BE2C (cell line): ENCODE results near the gene CADM2. TPM values are rescaled to one million over a fixed set of nuclear protein-coding genes. Genes with fewer than 3 reads are reported as not detected.
A peak's percentile ranks its signal among the peaks of the same experiment; 100 is the strongest.
"Not testable (repeated sequence)": the region's sequence is repeated elsewhere in the genome, so short reads cannot be mapped to it uniquely, and the experiment has no call there.

Source experiments
- DNase-seq: peaks from one replicate; pipeline ENCODE4 v3.0.0-alpha.2; 2020
- H3K27me3 ChIP-seq: fragments of 250-450 bp; sonication (Bioruptor Pico); 2 replicates; pipeline ENCODE4 v1.5.1; 2020; ENCODE audit warnings: mild to moderate bottlenecking
- H3K36me3 ChIP-seq: fragments of 250-450 bp; sonication (Bioruptor Pico); 2 replicates; pipeline ENCODE4 v1.5.1; 2020; ENCODE audit warnings: mild to moderate bottlenecking
- H3K4me1 ChIP-seq: fragments of 250-450 bp; sonication (Bioruptor Pico); 2 replicates; pipeline ENCODE4 v1.5.1; 2020
- H3K4me3 ChIP-seq: 2 replicates; pipeline ENCODE4 v1.5.1; 2011; ENCODE audit warnings: low read depth, low read length
- H3K9me3 ChIP-seq: fragments of 250-450 bp; sonication (Bioruptor Pico); 2 replicates; pipeline ENCODE4 v1.5.1; 2020
- polyA plus RNA-seq: library from polyadenylated mRNA; unstranded; fragments of >200 nt; gene quantifications from one replicate; pipeline ENCODE4 v1.2.1, GENCODE V29; 2012; ENCODE audit warnings: low read depth, missing spikeins; ENCODE audit not compliant: insufficient read length, insufficient read depth
- TF ChIP-seq, protein P1 (sequence below): IDR thresholded peaks from 2 replicates; pipeline ENCODE4 v1.5.1; 2012; ENCODE audit warnings: mild to moderate bottlenecking, low read depth, low read length

The CADM2 gene
- 20.3 TPM for polyA plus RNA-seq

GRCh38 chr3:84958495-84959469 is at the start of gene CADM2:
Gene CADM2, plus strand, starts transcription at chr3:84958989.
- Histone ChIP-seq H3K9me3 (no peaks in the 10 kb centered on the region), H3K4me1 (no peaks in the 10 kb centered on the region; the same call in 1 of the 2 replicates), H3K27me3 (no peaks in the 10 kb centered on the region), H3K4me3 (peak within 1 kb of the TSS; percentile 88), H3K36me3 (no peaks in the 10 kb centered on the region)
- TF ChIP-seq, protein P1, sequence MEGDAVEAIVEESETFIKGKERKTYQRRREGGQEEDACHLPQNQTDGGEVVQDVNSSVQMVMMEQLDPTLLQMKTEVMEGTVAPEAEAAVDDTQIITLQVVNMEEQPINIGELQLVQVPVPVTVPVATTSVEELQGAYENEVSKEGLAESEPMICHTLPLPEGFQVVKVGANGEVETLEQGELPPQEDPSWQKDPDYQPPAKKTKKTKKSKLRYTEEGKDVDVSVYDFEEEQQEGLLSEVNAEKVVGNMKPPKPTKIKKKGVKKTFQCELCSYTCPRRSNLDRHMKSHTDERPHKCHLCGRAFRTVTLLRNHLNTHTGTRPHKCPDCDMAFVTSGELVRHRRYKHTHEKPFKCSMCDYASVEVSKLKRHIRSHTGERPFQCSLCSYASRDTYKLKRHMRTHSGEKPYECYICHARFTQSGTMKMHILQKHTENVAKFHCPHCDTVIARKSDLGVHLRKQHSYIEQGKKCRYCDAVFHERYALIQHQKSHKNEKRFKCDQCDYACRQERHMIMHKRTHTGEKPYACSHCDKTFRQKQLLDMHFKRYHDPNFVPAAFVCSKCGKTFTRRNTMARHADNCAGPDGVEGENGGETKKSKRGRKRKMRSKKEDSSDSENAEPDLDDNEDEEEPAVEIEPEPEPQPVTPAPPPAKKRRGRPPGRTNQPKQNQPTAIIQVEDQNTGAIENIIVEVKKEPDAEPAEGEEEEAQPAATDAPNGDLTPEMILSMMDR: peak; percentile 29
- peak; percentile 97 for DNase-seq

DNA sequence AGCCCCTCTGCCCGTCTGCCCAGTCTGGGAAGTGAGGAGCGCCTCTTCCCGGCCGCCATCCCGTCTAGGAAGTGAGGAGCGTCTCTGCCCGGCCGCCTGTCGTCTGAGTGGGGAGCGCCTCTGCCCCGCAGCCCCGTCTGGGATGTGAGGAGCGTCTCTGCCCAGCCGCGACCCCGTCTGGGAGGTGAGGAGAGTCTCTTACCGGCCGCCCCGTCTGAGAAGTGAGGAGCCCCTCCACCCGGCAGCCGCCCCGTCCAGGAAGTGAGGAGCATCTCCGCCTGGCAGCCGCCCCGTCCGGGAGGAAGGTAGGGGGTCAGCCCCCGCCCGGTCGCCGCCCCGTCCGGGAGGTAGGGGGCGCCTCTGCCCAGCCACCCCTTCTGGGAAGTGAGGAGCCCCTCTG is 40.2 kb upstream of the CADM2 start:
- DNase-seq, H3K27me3 ChIP-seq, H3K36me3 ChIP-seq, H3K4me1 ChIP-seq, H3K4me3 ChIP-seq, H3K9me3 ChIP-seq: not testable (repeated sequence)

- Histone ChIP-seq H3K4me3 (no peak overlapping the region), H3K4me1 (no peaks in the 10 kb centered on the region), H3K27me3 (no peaks in the 10 kb centered on the region), H3K36me3 (no peaks in the 10 kb centered on the region), H3K9me3 (no peaks in the 10 kb centered on the region)
- DNase-seq: no peak
- TF ChIP-seq, protein P1: no peak
These were observed 36.1 kb upstream of the CADM2 start for GRCh38 chr3:84922682-84923081.

DNA sequence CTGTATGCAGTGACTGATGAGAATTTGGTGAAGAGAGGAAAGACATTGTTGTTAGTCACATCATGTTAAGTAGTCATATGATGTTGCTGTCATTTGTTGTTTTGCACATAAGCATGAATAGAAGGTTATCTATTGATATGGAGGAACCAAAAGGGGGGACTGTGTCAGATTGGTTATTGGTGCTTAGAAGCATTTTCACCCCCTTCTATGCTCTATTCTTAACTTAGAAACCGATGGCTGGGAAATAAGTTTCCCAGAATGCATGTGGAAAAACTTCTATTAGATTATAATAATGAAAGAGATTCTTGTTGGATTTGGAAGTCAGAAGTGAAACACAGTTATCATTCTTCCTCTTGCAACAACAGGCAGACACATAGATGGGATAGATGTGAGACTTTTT is 33.2 kb upstream of the CADM2 start:
- no peaks in the 10 kb centered on the region for H3K27me3 ChIP-seq
- no peaks in the 10 kb centered on the region for H3K9me3 ChIP-seq
- H3K4me1 ChIP-seq: no peaks in the 10 kb centered on the region
- no peak overlapping the region for H3K4me3 ChIP-seq
- H3K36me3 ChIP-seq: no peaks in the 10 kb centered on the region
- no peak for DNase-seq
- TF ChIP-seq, protein P1: no peak

GRCh38 chr3:84943379-84943778 is 15.4 kb upstream of the CADM2 start:
- Histone ChIP-seq H3K27me3 (no peaks in the 10 kb centered on the region), H3K4me1 (no peaks in the 10 kb centered on the region), H3K36me3 (no peaks in the 10 kb centered on the region), H3K4me3 (no peak overlapping the region), H3K9me3 (no peaks in the 10 kb centered on the region)
- no peak for DNase-seq
- TF ChIP-seq, protein P1: peak; percentile 74

- no peaks in the 10 kb centered on the region for H3K4me1 ChIP-seq
- H3K4me3 ChIP-seq: no peak overlapping the region
- H3K36me3 ChIP-seq: no peaks in the 10 kb centered on the region
- TF ChIP-seq, protein P1: no peak
- H3K27me3 ChIP-seq: no peaks in the 10 kb centered on the region
- no peaks in the 10 kb centered on the region for H3K9me3 ChIP-seq
- DNase-seq: no peak
These were observed 12.5 kb upstream of the CADM2 start for GRCh38 chr3:84946240-84946639.
